Neutrophil (primary cell): ENCODE measurements around the gene TMEM63A.

ENCODE experiments used
- H3K27ac ChIP-seq: fragments of 200-600 bp; sonication (generic); 2 replicates; pipeline ENCODE4 v1.5.1; 2016; ENCODE audit warnings: mild to moderate bottlenecking, moderate library complexity
- H3K27me3 ChIP-seq: fragments of 200-600 bp; sonication (generic); 2 replicates; pipeline ENCODE4 v1.6.0; 2016; ENCODE audit warnings: mild to moderate bottlenecking
- H3K36me3 ChIP-seq: fragments of 200-600 bp; sonication (generic); 2 replicates; pipeline ENCODE4 v1.5.1; 2017
- H3K4me1 ChIP-seq, 2 experiments: fragments of 200-600 bp in 1 of 2; sonication (generic) in 1 of 2; 1 replicate in 1 of 2; 2 replicates in 1 of 2; pipeline versions ENCODE4 v1.5.1 to v1.6.1; 2013 to 2016; ENCODE audit warnings: low read depth in 1 of 2, low read length in 1 of 2, mild to moderate bottlenecking in 1 of 2, moderate library complexity in 1 of 2; ENCODE audit not compliant: control insufficient read depth in 1 of 2, insufficient read depth in 1 of 2
- H3K4me3 ChIP-seq, 2 experiments: fragments of 200-600 bp in 1 of 2; sonication (generic) in 1 of 2; 1 replicate in 1 of 2; 2 replicates in 1 of 2; pipeline ENCODE4 v1.5.1; 2013 to 2016; ENCODE audit warnings: low read depth in 1 of 2, low read length in 1 of 2, mild to moderate bottlenecking in 1 of 2, moderate library complexity in 1 of 2
- H3K9me3 ChIP-seq: fragments of 200-600 bp; sonication (generic); 2 replicates; pipeline ENCODE4 v1.5.1; 2016
- TF ChIP-seq, protein P1 (sequence below): fragments of 200-600 bp; sonication (generic); IDR thresholded peaks from 2 replicates; pipeline ENCODE4 v1.5.1; 2016; ENCODE audit warnings: antibody characterized with exemption

Gene TMEM63A

GRCh38 chr1:225859151-225859550, 23.0 kb downstream of the TMEM63A start:
- H3K27me3 ChIP-seq = no peaks in the 10 kb centered on the region
- no peaks in the 10 kb centered on the region for H3K9me3 ChIP-seq
- H3K4me3 ChIP-seq = no peak overlapping the region
- peaks cover 100% of the 10 kb centered on the region for H3K36me3 ChIP-seq
- no peak overlapping the region for H3K27ac ChIP-seq
- H3K4me1 ChIP-seq = peaks cover 25 to 37% of the 10 kb centered on the region in 2 experiments
- TF ChIP-seq, protein P1, sequence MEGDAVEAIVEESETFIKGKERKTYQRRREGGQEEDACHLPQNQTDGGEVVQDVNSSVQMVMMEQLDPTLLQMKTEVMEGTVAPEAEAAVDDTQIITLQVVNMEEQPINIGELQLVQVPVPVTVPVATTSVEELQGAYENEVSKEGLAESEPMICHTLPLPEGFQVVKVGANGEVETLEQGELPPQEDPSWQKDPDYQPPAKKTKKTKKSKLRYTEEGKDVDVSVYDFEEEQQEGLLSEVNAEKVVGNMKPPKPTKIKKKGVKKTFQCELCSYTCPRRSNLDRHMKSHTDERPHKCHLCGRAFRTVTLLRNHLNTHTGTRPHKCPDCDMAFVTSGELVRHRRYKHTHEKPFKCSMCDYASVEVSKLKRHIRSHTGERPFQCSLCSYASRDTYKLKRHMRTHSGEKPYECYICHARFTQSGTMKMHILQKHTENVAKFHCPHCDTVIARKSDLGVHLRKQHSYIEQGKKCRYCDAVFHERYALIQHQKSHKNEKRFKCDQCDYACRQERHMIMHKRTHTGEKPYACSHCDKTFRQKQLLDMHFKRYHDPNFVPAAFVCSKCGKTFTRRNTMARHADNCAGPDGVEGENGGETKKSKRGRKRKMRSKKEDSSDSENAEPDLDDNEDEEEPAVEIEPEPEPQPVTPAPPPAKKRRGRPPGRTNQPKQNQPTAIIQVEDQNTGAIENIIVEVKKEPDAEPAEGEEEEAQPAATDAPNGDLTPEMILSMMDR = no peak

GRCh38 chr1:225857256-225857655, 24.9 kb downstream of the TMEM63A start:
- H3K4me1 ChIP-seq = peaks cover 22 to 35% of the 10 kb centered on the region in 2 experiments
- H3K27ac ChIP-seq = no peak overlapping the region
- H3K27me3 ChIP-seq = no peaks in the 10 kb centered on the region
- TF ChIP-seq, protein P1 = no peak
- H3K9me3 ChIP-seq = no peaks in the 10 kb centered on the region
- peaks cover 100% of the 10 kb centered on the region for H3K36me3 ChIP-seq
- no peak overlapping the region for H3K4me3 ChIP-seq

DNA sequence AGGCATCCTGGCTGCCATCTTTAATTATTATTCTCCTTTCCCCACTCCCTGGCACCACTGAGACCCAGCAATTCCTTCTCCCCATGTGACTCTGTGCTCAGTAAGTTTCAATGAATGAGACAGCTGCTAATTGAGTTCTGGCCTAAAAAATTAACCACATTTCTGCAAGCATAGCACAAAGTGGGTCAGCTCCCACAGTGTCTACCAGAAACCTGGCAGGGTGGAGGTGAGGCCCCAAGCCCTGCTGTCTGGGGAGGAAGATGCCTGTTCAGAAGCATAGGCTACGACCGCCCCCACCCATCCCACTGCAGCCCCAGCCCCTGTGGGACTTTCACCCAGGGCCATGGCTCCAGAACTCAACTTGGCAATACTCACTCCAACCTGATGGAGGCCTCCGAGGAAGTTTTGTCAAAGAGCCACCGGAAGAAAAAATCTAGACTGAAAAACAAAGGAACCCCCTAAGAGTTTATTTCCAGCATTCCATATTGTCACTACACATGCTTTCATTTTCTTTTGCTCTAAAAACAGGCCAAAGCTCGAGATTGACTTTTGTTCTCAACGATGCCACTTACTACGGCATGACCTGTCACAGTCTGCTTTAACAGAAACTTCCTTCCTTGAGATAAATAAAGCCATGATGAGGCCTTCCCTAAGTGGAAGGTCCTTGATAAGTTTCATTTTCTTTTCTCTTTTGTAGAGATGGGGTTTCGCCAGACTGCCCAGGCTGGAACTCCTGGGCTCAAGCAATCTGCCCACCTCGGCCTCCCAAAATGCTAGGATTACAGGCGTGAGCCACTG, 26.5 kb downstream of the TMEM63A start:
- Histone ChIP-seq H3K4me3 (no peak overlapping the region), H3K36me3 (peaks cover 100% of the 10 kb centered on the region), H3K9me3 (no peaks in the 10 kb centered on the region), H3K4me1 (peaks cover 7 to 19% of the 10 kb centered on the region in 2 experiments), H3K27me3 (no peaks in the 10 kb centered on the region), H3K27ac (no peak overlapping the region)
- TF ChIP-seq, protein P1 = no peak

GRCh38 chr1:225853441-225853840, 28.7 kb downstream of the TMEM63A start:
- TF ChIP-seq, protein P1 = no peak
- peaks cover 100% of the 10 kb centered on the region for H3K36me3 ChIP-seq
- no peaks in the 10 kb centered on the region for H3K4me1 ChIP-seq
- no peaks in the 10 kb centered on the region for H3K9me3 ChIP-seq
- H3K27ac ChIP-seq = no peak overlapping the region
- H3K4me3 ChIP-seq = no peak overlapping the region
- H3K27me3 ChIP-seq = no peaks in the 10 kb centered on the region

DNA sequence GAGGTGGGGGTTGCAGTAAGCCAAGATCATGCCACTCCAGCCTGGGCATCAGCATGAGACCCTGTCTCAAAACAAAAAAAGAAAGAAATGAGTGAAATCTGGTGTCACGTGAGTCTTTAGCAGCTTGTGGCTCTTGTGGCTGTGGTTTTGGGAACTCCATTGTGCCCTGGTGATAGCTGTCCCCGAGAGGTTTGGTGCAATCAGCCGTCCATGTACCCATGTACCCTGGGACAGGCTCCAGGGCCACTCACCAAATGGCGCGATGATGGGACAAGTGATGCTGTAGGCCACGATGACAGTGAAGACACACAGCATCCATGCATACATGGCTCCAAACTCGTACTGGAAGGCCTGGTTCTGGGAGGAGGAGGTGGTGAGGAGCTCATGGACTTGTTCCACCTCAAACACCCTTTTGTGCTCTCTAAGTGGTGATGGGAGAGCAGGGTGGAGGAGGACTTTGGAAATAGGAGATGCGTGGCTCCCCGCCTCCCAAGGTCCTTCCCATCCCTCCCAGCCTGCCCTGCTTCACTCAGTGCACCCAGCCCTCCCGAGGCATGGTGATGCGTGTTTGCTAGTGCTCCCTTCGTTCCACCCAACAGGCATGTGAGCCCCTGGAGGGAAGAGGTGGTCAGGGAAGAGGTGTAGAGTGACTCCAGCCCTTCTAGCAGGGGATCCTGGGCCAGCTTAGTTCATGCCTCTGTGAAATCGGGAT, 29.6 kb downstream of the TMEM63A start:
- peaks cover 100% of the 10 kb centered on the region for H3K36me3 ChIP-seq
- H3K4me1 ChIP-seq = no peaks in the 10 kb centered on the region
- no peaks in the 10 kb centered on the region for H3K27me3 ChIP-seq
- TF ChIP-seq, protein P1 = no peak
- no peak overlapping the region for H3K27ac ChIP-seq
- no peak overlapping the region for H3K4me3 ChIP-seq
- no peaks in the 10 kb centered on the region for H3K9me3 ChIP-seq
